ENCODE results near the gene ZNRF1. TPM values are rescaled to one million over a fixed set of nuclear protein-coding genes. Genes with fewer than 3 reads are reported as not detected.
A peak's percentile ranks its signal among the peaks of the same experiment; 100 is the strongest.
"Not testable (repeated sequence)": the region's sequence is repeated elsewhere in the genome, so short reads cannot be mapped to it uniquely, and the experiment has no call there.

Gene ZNRF1
- total and polyA plus RNA-seq, 5 donors from 2014 or later: 3.2 to 15.1 (median 6.2) TPM

DNA sequence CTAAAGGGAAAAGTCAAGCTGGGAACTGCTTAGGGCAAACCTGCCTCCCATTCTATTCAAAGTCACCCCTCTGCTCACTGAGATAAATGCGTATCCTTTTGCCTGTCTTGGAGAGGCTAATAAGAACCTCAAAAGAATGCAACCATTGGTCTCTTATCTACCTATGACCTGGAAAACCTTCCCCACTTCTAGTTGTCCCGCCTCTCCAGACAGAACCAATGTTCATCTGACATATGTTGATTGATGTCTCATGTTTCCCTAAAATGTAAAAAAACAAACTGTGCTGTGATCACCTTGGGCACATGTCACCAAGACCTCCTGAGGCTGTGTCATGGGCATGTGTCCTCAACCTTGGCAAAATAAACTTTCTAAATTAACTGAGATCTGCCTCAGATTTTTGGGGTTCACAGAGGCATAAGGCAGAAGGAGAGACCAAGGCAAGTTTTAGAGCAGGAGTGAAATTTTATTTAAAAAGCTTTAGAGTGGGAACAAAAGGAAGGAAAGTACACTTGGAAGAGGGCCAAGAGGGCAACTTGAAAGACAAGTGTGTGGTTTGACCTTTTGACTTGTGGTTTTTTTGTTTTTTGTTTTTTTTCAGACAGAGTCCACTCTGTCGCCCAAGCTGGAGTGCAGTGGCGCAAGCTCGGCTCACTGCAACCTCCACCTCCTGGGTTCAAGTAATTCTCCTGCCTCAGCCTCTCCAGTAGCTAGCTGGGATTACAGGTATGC, 130.8 kb downstream of the ZNRF1 start:
- H3K27ac Mint-ChIP-seq; DNase-seq; H3K27me3 Mint-ChIP-seq; H3K36me3 ChIP-seq (ENCODE audit: control insufficient read depth, insufficient read depth, low read length); H3K4me1 Mint-ChIP-seq; H3K27me3 ChIP-seq (ENCODE audit: control insufficient read depth, insufficient read depth, low read length); H3K4me3 ChIP-seq (ENCODE audit: low read depth, low read length); H3K9me3 ChIP-seq (ENCODE audit: control insufficient read depth in 2 of 2, low read length in 2 of 2); H3K4me1 ChIP-seq (ENCODE audit: control insufficient read depth, insufficient read depth, low read length, poor library complexity, severe bottlenecking); H3K36me3 Mint-ChIP-seq; ATAC-seq (ENCODE audit: low read depth in 2 of 2); H3K27ac ChIP-seq (ENCODE audit: insufficient read depth, low read length, poor library complexity, severe bottlenecking): not testable (repeated sequence)
- Mint-ChIP-seq H3K4me3 (peak overlapping the region in 1 of 4 donors; percentile 77), H3K9me3 (peaks cover 0 to 13% (median 1%) of the 10 kb centered on the region in 7 donors)

DNA sequence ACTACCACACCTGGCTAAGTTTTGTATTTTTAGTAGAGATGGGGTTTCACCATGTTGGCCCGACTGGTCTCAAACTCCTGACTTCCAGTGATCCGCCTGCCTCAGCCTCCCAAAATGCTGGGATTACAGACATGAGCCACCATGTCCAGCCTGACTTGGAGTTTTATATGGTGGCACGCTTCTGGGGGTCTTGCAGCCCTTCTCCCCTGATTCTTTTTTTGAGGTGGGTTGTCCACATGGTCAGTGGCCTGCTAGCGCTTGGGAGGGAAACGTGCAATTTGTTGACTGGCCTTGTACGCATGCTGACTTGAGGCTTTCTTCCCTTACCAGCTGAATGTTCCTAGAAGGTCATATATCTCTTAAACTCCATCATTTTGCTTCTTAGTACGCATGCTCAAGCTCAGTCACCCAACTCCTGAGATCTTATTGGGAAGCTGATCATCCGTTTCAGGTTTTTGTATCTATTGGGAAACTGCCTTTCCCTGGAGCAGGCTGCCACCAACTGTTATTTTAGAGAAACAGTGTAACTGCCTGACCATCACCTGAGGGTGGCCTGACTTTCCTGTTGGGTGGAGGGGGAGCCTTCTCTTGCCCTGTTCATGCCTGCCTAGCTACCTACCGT, 131.4 kb downstream of the ZNRF1 start:
- peaks cover 0 to 10% (median 6%) of the 10 kb centered on the region in 4 donors for H3K4me1 Mint-ChIP-seq
- no peak for ATAC-seq (ENCODE audit: low read depth in 2 of 2)
- no peak overlapping the region for H3K4me3 Mint-ChIP-seq
- H3K27me3 Mint-ChIP-seq: no peaks in the 10 kb centered on the region
- Histone ChIP-seq H3K27ac (ENCODE audit: insufficient read depth, low read length, poor library complexity, severe bottlenecking) (no peak overlapping the region), H3K27me3 (ENCODE audit: control insufficient read depth, insufficient read depth, low read length) (no peaks in the 10 kb centered on the region), H3K36me3 (ENCODE audit: control insufficient read depth, insufficient read depth, low read length) (no peaks in the 10 kb centered on the region), H3K4me3 (ENCODE audit: low read depth, low read length) (no peak overlapping the region), H3K9me3 (ENCODE audit: control insufficient read depth in 2 of 2, low read length in 2 of 2) (peaks cover 0 to 2% of the 10 kb centered on the region in 2 experiments), H3K4me1 (ENCODE audit: control insufficient read depth, insufficient read depth, low read length, poor library complexity, severe bottlenecking) (no peaks in the 10 kb centered on the region)
- no peaks in the 10 kb centered on the region for H3K36me3 Mint-ChIP-seq
- no peak for DNase-seq
- H3K9me3 Mint-ChIP-seq: peaks cover 0 to 11% (median under 1%) of the 10 kb centered on the region in 7 donors
- no peak overlapping the region for H3K27ac Mint-ChIP-seq

DNA sequence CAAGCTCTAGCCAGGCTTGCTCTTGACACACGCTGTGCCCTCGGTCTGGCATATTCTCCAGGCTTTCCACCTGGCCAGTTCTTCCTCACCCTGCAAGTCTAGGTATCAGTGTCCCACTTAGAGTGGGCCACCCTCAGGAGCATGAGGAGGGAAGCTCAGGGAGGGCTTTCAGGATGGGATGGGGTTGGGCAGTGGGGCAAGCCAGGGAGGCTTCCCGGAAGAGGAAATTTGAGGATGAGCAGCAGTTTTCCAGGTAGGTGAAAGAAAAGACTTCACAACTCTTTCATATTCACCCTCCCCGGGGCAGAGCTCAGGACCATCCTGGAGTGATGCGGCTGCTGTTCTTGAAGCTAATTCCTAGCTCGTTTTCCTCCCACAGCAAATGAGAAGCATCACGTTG, 132.3 kb downstream of the ZNRF1 start:
- Histone ChIP-seq H3K27me3 (ENCODE audit: control insufficient read depth, insufficient read depth, low read length) (no peaks in the 10 kb centered on the region), H3K4me3 (ENCODE audit: low read depth, low read length) (no peak overlapping the region), H3K27ac (ENCODE audit: insufficient read depth, low read length, poor library complexity, severe bottlenecking) (no peak overlapping the region), H3K9me3 (ENCODE audit: control insufficient read depth in 2 of 2, low read length in 2 of 2) (peaks cover 0 to 2% of the 10 kb centered on the region in 2 experiments), H3K4me1 (ENCODE audit: control insufficient read depth, insufficient read depth, low read length, poor library complexity, severe bottlenecking) (no peaks in the 10 kb centered on the region), H3K36me3 (ENCODE audit: control insufficient read depth, insufficient read depth, low read length) (no peaks in the 10 kb centered on the region)
- no peak for DNase-seq
- Mint-ChIP-seq H3K27ac (peak overlapping the region in 1 of 3 donors; percentile 47), H3K36me3 (no peaks in the 10 kb centered on the region), H3K4me1 (peaks cover 0 to 10% (median 6%) of the 10 kb centered on the region in 4 donors), H3K9me3 (peaks cover 0 to 11% (median 0%) of the 10 kb centered on the region in 7 donors), H3K27me3 (no peaks in the 10 kb centered on the region), H3K4me3 (no peak overlapping the region)
- no peak for ATAC-seq (ENCODE audit: low read depth in 2 of 2)

DNA sequence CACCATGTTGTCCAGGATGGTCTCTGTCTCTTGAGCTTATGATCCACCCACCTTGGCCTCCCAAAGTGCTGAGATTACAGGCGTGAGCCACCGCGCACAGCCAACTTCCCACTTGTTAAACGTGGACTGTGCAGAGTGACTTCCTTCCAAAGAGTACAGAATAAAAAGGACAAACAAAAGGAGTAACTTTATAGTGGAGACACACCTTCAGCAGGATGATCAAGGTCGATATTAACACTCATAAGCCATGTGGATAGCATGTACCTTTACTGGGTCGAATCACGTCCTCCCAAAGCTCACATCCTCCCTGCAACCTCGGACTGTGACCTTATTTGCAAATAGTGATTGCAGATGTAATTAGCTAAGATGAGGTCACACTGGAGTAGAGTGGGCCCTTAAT, 139.4 kb downstream of the ZNRF1 start:
- H3K36me3 Mint-ChIP-seq: no peaks in the 10 kb centered on the region
- Histone ChIP-seq H3K36me3 (ENCODE audit: control insufficient read depth, insufficient read depth, low read length) (no peaks in the 10 kb centered on the region), H3K4me3 (ENCODE audit: low read depth, low read length) (no peak overlapping the region), H3K27ac (ENCODE audit: insufficient read depth, low read length, poor library complexity, severe bottlenecking) (no peak overlapping the region), H3K9me3 (ENCODE audit: control insufficient read depth in 2 of 2, low read length in 2 of 2) (no peaks in the 10 kb centered on the region), H3K4me1 (ENCODE audit: control insufficient read depth, insufficient read depth, low read length, poor library complexity, severe bottlenecking) (peaks cover 4% of the 10 kb centered on the region), H3K27me3 (ENCODE audit: control insufficient read depth, insufficient read depth, low read length) (no peaks in the 10 kb centered on the region)
- H3K27me3 Mint-ChIP-seq: peaks cover 18% of the 10 kb centered on the region
- ATAC-seq (ENCODE audit: low read depth in 2 of 2) (no peak), DNase-seq (no peak)
- H3K9me3 Mint-ChIP-seq: peaks cover 0 to 2% (median 0%) of the 10 kb centered on the region in 7 donors
- H3K4me1 Mint-ChIP-seq: peaks cover 0 to 6% (median 0%) of the 10 kb centered on the region in 4 donors
- H3K27ac Mint-ChIP-seq: peak overlapping the region in 1 of 3 donors; percentile 85
- H3K4me3 Mint-ChIP-seq: no peak overlapping the region

DNA sequence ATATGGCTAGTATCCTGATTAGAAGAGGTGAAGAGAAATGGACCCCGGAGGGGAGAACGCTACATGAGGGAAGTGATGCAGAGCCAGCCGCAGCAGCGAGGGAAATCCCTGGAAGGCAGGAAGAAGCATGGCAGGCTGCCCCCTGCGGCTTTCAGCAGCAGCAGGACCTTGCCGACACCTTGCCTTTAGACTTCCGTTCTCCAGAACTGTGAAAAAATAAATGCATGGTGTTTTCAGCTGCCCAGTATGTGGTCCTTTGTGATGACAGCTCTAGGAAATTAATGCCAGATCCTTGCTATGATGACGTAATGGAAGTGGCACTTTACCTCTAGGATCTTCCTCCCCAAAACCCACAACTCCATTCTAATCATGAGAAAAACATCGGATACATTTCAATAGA, 139.8 kb downstream of the ZNRF1 start:
- H3K27ac ChIP-seq (ENCODE audit: insufficient read depth, low read length, poor library complexity, severe bottlenecking): no peak overlapping the region
- H3K9me3 Mint-ChIP-seq: peaks cover 0 to 2% (median 0%) of the 10 kb centered on the region in 7 donors
- peaks cover 0 to 6% (median 0%) of the 10 kb centered on the region in 4 donors for H3K4me1 Mint-ChIP-seq
- no peaks in the 10 kb centered on the region for H3K27me3 ChIP-seq (ENCODE audit: control insufficient read depth, insufficient read depth, low read length)
- ATAC-seq (ENCODE audit: low read depth in 2 of 2) (peak in 1 of 2 donors; percentile 20), DNase-seq (peak in 1 of 3 donors; percentile 8)
- no peaks in the 10 kb centered on the region for H3K36me3 Mint-ChIP-seq
- H3K4me3 ChIP-seq (ENCODE audit: low read depth, low read length): no peak overlapping the region
- H3K9me3 ChIP-seq (ENCODE audit: control insufficient read depth in 2 of 2, low read length in 2 of 2): no peaks in the 10 kb centered on the region
- H3K27me3 Mint-ChIP-seq: peaks cover 18% of the 10 kb centered on the region
- H3K27ac Mint-ChIP-seq: peak overlapping the region in 1 of 3 donors; percentile 85
- H3K4me1 ChIP-seq (ENCODE audit: control insufficient read depth, insufficient read depth, low read length, poor library complexity, severe bottlenecking): peaks cover 4% of the 10 kb centered on the region
- H3K36me3 ChIP-seq (ENCODE audit: control insufficient read depth, insufficient read depth, low read length): no peaks in the 10 kb centered on the region
- no peak overlapping the region for H3K4me3 Mint-ChIP-seq

DNA sequence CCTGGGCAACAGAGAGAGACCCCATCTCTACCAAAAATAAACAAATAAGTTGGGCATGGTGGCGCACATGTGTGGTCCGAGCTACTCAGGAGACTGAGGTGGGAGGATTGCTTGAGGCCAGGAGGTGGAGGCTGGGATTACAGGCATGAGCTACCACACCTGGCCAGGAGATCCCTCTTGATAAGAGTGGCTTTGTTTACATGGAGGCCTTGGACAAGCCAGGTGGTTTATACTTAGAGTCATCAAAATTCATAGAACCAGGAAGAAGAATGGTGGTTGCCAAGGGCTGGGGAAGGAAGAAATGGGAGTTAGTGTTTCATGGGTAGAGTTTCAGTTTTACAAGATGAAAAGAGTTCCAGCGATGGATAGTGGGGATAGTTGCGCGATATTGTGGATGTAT, 140.7 kb downstream of the ZNRF1 start:
- Mint-ChIP-seq H3K36me3 (no peaks in the 10 kb centered on the region), H3K9me3 (peaks cover 0 to 2% (median 0%) of the 10 kb centered on the region in 7 donors), H3K4me3 (no peak overlapping the region), H3K27me3 (peaks cover 18% of the 10 kb centered on the region), H3K27ac (peak overlapping the region in 1 of 3 donors; percentile 14), H3K4me1 (peaks cover 0 to 6% (median 0%) of the 10 kb centered on the region in 4 donors)
- no peaks in the 10 kb centered on the region for H3K27me3 ChIP-seq (ENCODE audit: control insufficient read depth, insufficient read depth, low read length)
- H3K36me3 ChIP-seq (ENCODE audit: control insufficient read depth, insufficient read depth, low read length): no peaks in the 10 kb centered on the region
- no peak for DNase-seq
- peaks cover 4% of the 10 kb centered on the region for H3K4me1 ChIP-seq (ENCODE audit: control insufficient read depth, insufficient read depth, low read length, poor library complexity, severe bottlenecking)
- H3K4me3 ChIP-seq (ENCODE audit: low read depth, low read length): no peak overlapping the region
- ATAC-seq (ENCODE audit: low read depth in 2 of 2): no peak
- H3K27ac ChIP-seq (ENCODE audit: insufficient read depth, low read length, poor library complexity, severe bottlenecking): no peak overlapping the region
- no peaks in the 10 kb centered on the region for H3K9me3 ChIP-seq (ENCODE audit: control insufficient read depth in 2 of 2, low read length in 2 of 2)

DNA sequence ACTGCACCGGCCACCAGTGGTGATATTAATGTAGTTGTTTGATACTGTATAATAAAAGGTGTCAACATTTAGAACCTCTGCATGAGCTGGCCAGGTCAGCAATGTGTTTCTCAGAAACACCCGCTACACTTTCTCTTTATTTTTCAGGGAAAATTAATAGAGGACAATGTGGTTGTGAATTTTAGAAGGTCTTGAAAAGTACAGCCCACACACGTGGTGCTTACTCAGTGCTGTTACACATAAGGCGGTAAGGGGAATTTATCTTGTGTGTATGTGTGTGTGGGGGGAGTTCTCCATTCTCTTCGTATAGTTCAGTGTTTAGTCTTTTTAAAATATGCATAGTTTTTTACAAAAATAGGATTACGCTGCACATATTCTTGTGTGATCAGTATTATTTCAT, 145.1 kb downstream of the ZNRF1 start:
- ATAC-seq (ENCODE audit: low read depth in 2 of 2) (no peak), DNase-seq (no peak)
- peaks cover 0 to 2% (median 0%) of the 10 kb centered on the region in 7 donors for H3K9me3 Mint-ChIP-seq
- Histone ChIP-seq H3K27me3 (ENCODE audit: control insufficient read depth, insufficient read depth, low read length) (no peaks in the 10 kb centered on the region), H3K27ac (ENCODE audit: insufficient read depth, low read length, poor library complexity, severe bottlenecking) (no peak overlapping the region), H3K36me3 (ENCODE audit: control insufficient read depth, insufficient read depth, low read length) (no peaks in the 10 kb centered on the region), H3K4me1 (ENCODE audit: control insufficient read depth, insufficient read depth, low read length, poor library complexity, severe bottlenecking) (peaks cover 4% of the 10 kb centered on the region), H3K9me3 (ENCODE audit: control insufficient read depth in 2 of 2, low read length in 2 of 2) (no peaks in the 10 kb centered on the region), H3K4me3 (ENCODE audit: low read depth, low read length) (no peak overlapping the region)
- no peak overlapping the region for H3K27ac Mint-ChIP-seq
- H3K4me3 Mint-ChIP-seq: no peak overlapping the region
- H3K36me3 Mint-ChIP-seq: no peaks in the 10 kb centered on the region
- H3K4me1 Mint-ChIP-seq: peaks cover 0 to 7% (median 3%) of the 10 kb centered on the region in 4 donors
- H3K27me3 Mint-ChIP-seq: peaks cover 8% of the 10 kb centered on the region

All from CD4-positive, CD25-positive, alpha-beta regulatory T cell (primary cell).